Measurements from ENCODE around the gene C3orf70. TPM values are rescaled to one million over a fixed set of nuclear protein-coding genes. Genes with fewer than 3 reads are reported as not detected.

The C3orf70 gene
- total RNA-seq, 6 experiments from 2014 or later = 0.06 to 0.69 (median 0.30) TPM

GRCh38 chr3:185030951-185031350 is 121.9 kb downstream of the C3orf70 start:
- no peak for ATAC-seq
- no peaks in the 10 kb centered on the region for H3K9me3 ChIP-seq
- intact Hi-C loops (cut with DNase I) = no loop called here
- 89% methylated on average over 3 of the region's 3 CpGs for WGBS (ENCODE audit: insufficient coverage, low coverage, low lambda C conversion rate, missing lambda C conversion rate)
- no peak overlapping the region for H3K27ac ChIP-seq
- no peaks in the 10 kb centered on the region for H3K36me3 ChIP-seq
- peaks cover 0 to 5% (median 0%) of the 10 kb centered on the region in 4 donors for H3K4me1 ChIP-seq
- H3K4me3 ChIP-seq = no peak overlapping the region
- no peak for DNase-seq
- H3K27me3 ChIP-seq = no peaks in the 10 kb centered on the region
- TF ChIP-seq CTCF (IDR thresholded peaks at IDR 0.05) (no peak), POLR2A (IDR thresholded peaks at IDR 0.05) (no peak)

- no peak overlapping the region for H3K27ac ChIP-seq
- H3K36me3 ChIP-seq = no peaks in the 10 kb centered on the region
- peak in 1 of 3 donors; percentile 55 for DNase-seq
- intact Hi-C loops (cut with DNase I) = no loop called here
- peak; percentile 67 to 99 (median 86) for ATAC-seq
- H3K4me1 ChIP-seq = peaks cover 0 to 5% (median 0%) of the 10 kb centered on the region in 4 donors
- H3K9me3 ChIP-seq = no peaks in the 10 kb centered on the region
- WGBS (ENCODE audit: insufficient coverage, low coverage, low lambda C conversion rate, missing lambda C conversion rate) = 62% methylated on average over 3 of the region's 3 CpGs
- TF ChIP-seq POLR2A (IDR thresholded peaks at IDR 0.05) (no peak), CTCF (IDR thresholded peaks at IDR 0.05) (no peak)
- no peaks in the 10 kb centered on the region for H3K27me3 ChIP-seq
- no peak overlapping the region for H3K4me3 ChIP-seq
Observed at GRCh38 chr3:185030399-185030798, 122.5 kb downstream of the C3orf70 start.

GRCh38 chr3:185029086-185029485 is 123.8 kb downstream of the C3orf70 start:
- Histone ChIP-seq H3K9me3 (no peaks in the 10 kb centered on the region), H3K4me3 (no peak overlapping the region), H3K4me1 (peaks cover 0 to 5% (median 0%) of the 10 kb centered on the region in 4 donors), H3K27me3 (no peaks in the 10 kb centered on the region), H3K36me3 (no peaks in the 10 kb centered on the region), H3K27ac (no peak overlapping the region)
- no peak for TF ChIP-seq CTCF (IDR thresholded peaks at IDR 0.05)
- TF ChIP-seq POLR2A (IDR thresholded peaks at IDR 0.05) = no peak
- ATAC-seq (peak in 1 of 4 donors; percentile 23), DNase-seq (no peak)
- intact Hi-C loops (cut with DNase I) = no loop called here
- WGBS (ENCODE audit: insufficient coverage, low coverage, low lambda C conversion rate, missing lambda C conversion rate) = 44% methylated on average over 1 of the region's 1 CpG

GRCh38 chr3:185028121-185028520 is 124.7 kb downstream of the C3orf70 start:
- H3K27me3 ChIP-seq = no peaks in the 10 kb centered on the region
- peaks cover 0 to 5% (median 0%) of the 10 kb centered on the region in 4 donors for H3K4me1 ChIP-seq
- 73% methylated on average over 3 of the region's 3 CpGs for WGBS (ENCODE audit: insufficient coverage, low coverage, low lambda C conversion rate, missing lambda C conversion rate)
- H3K27ac ChIP-seq = no peak overlapping the region
- H3K9me3 ChIP-seq = no peaks in the 10 kb centered on the region
- H3K4me3 ChIP-seq = no peak overlapping the region
- intact Hi-C loops (cut with DNase I) = no loop called here
- peak in 2 of 4 donors; percentile 65 to 67 for ATAC-seq
- TF ChIP-seq CTCF (IDR thresholded peaks at IDR 0.05) = no peak
- TF ChIP-seq POLR2A (IDR thresholded peaks at IDR 0.05) = no peak
- no peak for DNase-seq
- no peaks in the 10 kb centered on the region for H3K36me3 ChIP-seq

Other genes with a start within 250 kb of the C3orf70 start
- 100 to 1,000 TPM; 138 to 322 (median 216) TPM for gene EHHADH, start 101.0 kb upstream of the C3orf70 start, total RNA-seq
- 10 to 100 TPM; 14.1 to 30.9 (median 24.1) TPM for gene MAP3K13, start 210.1 kb upstream of the C3orf70 start, total RNA-seq

All from right lobe of liver (tissue), 6 donors.